Keratinocyte (primary cell): ENCODE results near the gene TTC16. TPM values are rescaled to one million over a fixed set of nuclear protein-coding genes. Genes with fewer than 3 reads are reported as not detected.

Experiments
- DNase-seq: peaks from one replicate; pipeline ENCODE4 v3.0.0-alpha.2; 2011; ENCODE audit warnings: low read depth, missing footprints, low spot score
- FAIRE-seq: peaks from 2 replicates; lab custom pipeline; 2011; peaks lifted over from hg19 to GRCh38; lab: Jason Lieb, UNC
- H2AFZ ChIP-seq: 2 replicates; pipeline ENCODE4 v1.6.0; 2012; ENCODE audit warnings: low read length, control low read depth, inconsistent platforms; ENCODE audit not compliant: control insufficient read depth
- H3K27ac ChIP-seq: 2 replicates; pipeline ENCODE4 v1.5.1; 2011; ENCODE audit warnings: low read length; ENCODE audit not compliant: control insufficient read depth, insufficient read depth
- H3K27me3 ChIP-seq: 3 replicates; pipeline ENCODE4 v1.6.0; 2011; ENCODE audit warnings: low read length; ENCODE audit not compliant: control insufficient read depth, insufficient read depth; ENCODE audit errors: extremely low read depth
- H3K36me3 ChIP-seq, 2 experiments: 2 replicates in 1 of 2; 3 replicates in 1 of 2; pipeline ENCODE4 v1.5.1; 2011; ENCODE audit warnings: low read length in 2 of 2, mild to moderate bottlenecking in 1 of 2; ENCODE audit not compliant: control insufficient read depth in 2 of 2, insufficient read depth in 2 of 2; ENCODE audit errors: extremely low read depth in 1 of 2
- H3K4me1 ChIP-seq: 3 replicates; pipeline ENCODE4 v1.5.1; 2011; ENCODE audit warnings: low read length; ENCODE audit not compliant: control insufficient read depth, insufficient read depth; ENCODE audit errors: extremely low read depth
- H3K4me2 ChIP-seq: 3 replicates; pipeline ENCODE4 v1.6.0; 2011; ENCODE audit warnings: low read depth, low read length; ENCODE audit not compliant: control insufficient read depth, insufficient read depth; ENCODE audit errors: extremely low read depth
- H3K4me3 ChIP-seq, 3 experiments: fragments of 200-600 bp in 1 of 3; sonication (generic) in 1 of 3; 2 replicates in 2 of 3; 3 replicates in 1 of 3; pipeline ENCODE4 v1.5.1; 2011 to 2016; ENCODE audit warnings: low read length in 3 of 3, mild to moderate bottlenecking in 3 of 3, control low read depth in 2 of 3, inconsistent platforms in 1 of 3, low read depth in 1 of 3, mixed read lengths in 1 of 3, mixed run types in 1 of 3, moderate library complexity in 1 of 3; ENCODE audit not compliant: control insufficient read depth in 2 of 3, insufficient read depth in 2 of 3; ENCODE audit errors: extremely low read depth in 1 of 3
- H3K79me2 ChIP-seq: 2 replicates; pipeline ENCODE4 v1.6.0; 2012; ENCODE audit warnings: low read length; ENCODE audit not compliant: control insufficient read depth, insufficient read depth
- H3K9ac ChIP-seq: 3 replicates; pipeline ENCODE4 v1.6.0; 2011; ENCODE audit warnings: low read length; ENCODE audit not compliant: control insufficient read depth, insufficient read depth; ENCODE audit errors: extremely low read depth
- H3K9me1 ChIP-seq: 3 replicates; pipeline ENCODE4 v1.6.0; 2011; ENCODE audit warnings: low read length; ENCODE audit not compliant: control insufficient read depth, insufficient read depth; ENCODE audit errors: extremely low read depth
- H3K9me3 ChIP-seq: 2 replicates; pipeline ENCODE4 v1.5.1; 2012; ENCODE audit warnings: low read depth, low read length; ENCODE audit not compliant: control insufficient read depth
- H4K20me1 ChIP-seq: 3 replicates; pipeline ENCODE4 v1.6.0; 2011; ENCODE audit warnings: low read length; ENCODE audit not compliant: control insufficient read depth, insufficient read depth; ENCODE audit errors: extremely low read depth
- CTCF ChIP-seq, 3 experiments: IDR thresholded peaks in 1 of 3; conservative IDR thresholded peaks in 1 of 3; optimal IDR thresholded peaks in 1 of 3; 2 replicates in 2 of 3; 3 replicates in 1 of 3; pipeline versions ENCODE3 to v1.5.1; 2011; ENCODE audit warnings: low read length in 3 of 3, mild to moderate bottlenecking in 3 of 3, moderate library complexity in 2 of 3, control low read depth in 1 of 3, inconsistent platforms in 1 of 3; ENCODE audit not compliant: insufficient read depth in 2 of 3; ENCODE audit errors: extremely low read depth in 1 of 3
- EZH2 ChIP-seq: IDR thresholded peaks from one replicate; pipeline ENCODE4 v1.6.1; 2012; ENCODE audit warnings: inconsistent platforms, mild to moderate bottlenecking, low read length, moderate library complexity
- dilution Hi-C: fragments of 300-500 bp; cut with MboI; formaldehyde crosslinking; loops from one replicate; pipeline ENCODE4 v1.7.0; 2020; ENCODE audit warnings: low sequenced_read_pairs; ENCODE audit not compliant: extremely low pct_ligation_motif_present
- polyA plus RNA-seq, 5 experiments: library from polyadenylated mRNA; depleted of rRNA in 3 of 5; stranded (reverse) in 3 of 5; stranded (forward) in 1 of 5; unstranded in 1 of 5; fragments of >200 nt; gene quantifications; 1 replicate in 1 of 5; 2 replicates in 3 of 5; 3 replicates in 1 of 5; pipeline versions ENCODE4 v1.2.1 to v1.2.3, GENCODE V29; 2011 to 2012; ENCODE audit warnings: missing spikeins in 2 of 5, low read depth in 1 of 5, low replicate concordance in 1 of 5

The TTC16 gene
- polyA plus RNA-seq, 1 donor (not counting 4 experiments of a cell fraction or from before 2014, with no cell fraction given) = not detected

- DNase-seq (no peak), FAIRE-seq (no peak)
- H4K20me1 ChIP-seq = no peaks in the 10 kb centered on the region
- dilution Hi-C loops = no loop called here
- peaks cover 0 to 4% of the 10 kb centered on the region in 2 experiments for H3K36me3 ChIP-seq
- no peak overlapping the region for H3K9ac ChIP-seq
- H3K79me2 ChIP-seq = peaks cover 9% of the 10 kb centered on the region
- no peak overlapping the region for H3K4me3 ChIP-seq
- no peak overlapping the region for H3K4me2 ChIP-seq
- H3K9me1 ChIP-seq = no peaks in the 10 kb centered on the region
- H3K9me3 ChIP-seq = no peaks in the 10 kb centered on the region
- H3K27me3 ChIP-seq = no peaks in the 10 kb centered on the region
- H2AFZ ChIP-seq = no peak overlapping the region
- TF ChIP-seq EZH2 (no peak), CTCF (optimal IDR thresholded peaks at IDR 0.05 in 1 of 3, IDR thresholded peaks at IDR 0.05 in 1 of 3, conservative IDR thresholded peaks at IDR 0.05 in 1 of 3; ENCODE audit: extremely low read depth in 1 of 3, insufficient read depth in 2 of 3, low read length in 3 of 3) (no peak)
- H3K27ac ChIP-seq = no peak overlapping the region
- peaks cover 12% of the 10 kb centered on the region for H3K4me1 ChIP-seq
Measured at GRCh38 chr9:127712867-127713266, 3.0 kb upstream of the TTC16 start.

- FAIRE-seq = no peak
- dilution Hi-C loops = no loop called here
Measured at GRCh38 chr9:127714020-127714750, 1.7 kb upstream of the TTC16 start.

More at GRCh38 chr9:127714020-127714750, 1.7 kb upstream of the TTC16 start:
- H3K4me3 ChIP-seq = peak overlapping the region; percentile 55 to 90 (median 72)
- H3K4me2 ChIP-seq = peak overlapping the region; percentile 95
- no peaks in the 10 kb centered on the region for H3K27me3 ChIP-seq
- H3K4me1 ChIP-seq = peaks cover 12% of the 10 kb centered on the region
- H3K9me3 ChIP-seq = no peaks in the 10 kb centered on the region
- H3K9ac ChIP-seq = peak overlapping the region; percentile 47
- H3K27ac ChIP-seq = no peak overlapping the region
- peaks cover 9% of the 10 kb centered on the region for H3K79me2 ChIP-seq
- no peak for DNase-seq
- no peaks in the 10 kb centered on the region for H3K9me1 ChIP-seq
- no peak for TF ChIP-seq EZH2
- no peak for TF ChIP-seq CTCF (optimal IDR thresholded peaks at IDR 0.05 in 1 of 3, IDR thresholded peaks at IDR 0.05 in 1 of 3, conservative IDR thresholded peaks at IDR 0.05 in 1 of 3; ENCODE audit: extremely low read depth in 1 of 3, insufficient read depth in 2 of 3, low read length in 3 of 3)
- H4K20me1 ChIP-seq = no peaks in the 10 kb centered on the region
- H2AFZ ChIP-seq = peak overlapping the region; percentile 9
- H3K36me3 ChIP-seq = peaks cover 0 to 4% of the 10 kb centered on the region in 2 experiments
